Measurements from ENCODE around the gene MIPEP.

DNA sequence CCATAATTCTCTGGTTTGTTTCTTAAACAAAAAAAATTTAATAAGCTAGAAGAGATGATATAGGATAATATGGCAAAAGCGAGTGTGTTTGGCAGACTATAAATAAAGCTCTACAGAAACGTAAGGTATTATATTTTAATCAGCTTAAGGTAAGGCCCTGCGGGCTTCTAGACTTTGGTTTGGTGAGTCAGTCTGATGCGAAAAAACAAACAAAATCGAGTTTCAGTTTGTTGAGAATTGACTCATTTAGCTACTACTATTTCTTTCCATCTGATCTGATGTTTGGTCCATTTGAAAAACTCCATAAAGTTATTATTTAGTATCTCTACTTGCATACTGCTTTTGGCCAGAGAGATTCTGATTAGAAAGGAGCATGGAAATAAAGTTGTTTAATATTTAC is 138.0 kb downstream of the MIPEP start:
- TF ChIP-seq, protein P1, sequence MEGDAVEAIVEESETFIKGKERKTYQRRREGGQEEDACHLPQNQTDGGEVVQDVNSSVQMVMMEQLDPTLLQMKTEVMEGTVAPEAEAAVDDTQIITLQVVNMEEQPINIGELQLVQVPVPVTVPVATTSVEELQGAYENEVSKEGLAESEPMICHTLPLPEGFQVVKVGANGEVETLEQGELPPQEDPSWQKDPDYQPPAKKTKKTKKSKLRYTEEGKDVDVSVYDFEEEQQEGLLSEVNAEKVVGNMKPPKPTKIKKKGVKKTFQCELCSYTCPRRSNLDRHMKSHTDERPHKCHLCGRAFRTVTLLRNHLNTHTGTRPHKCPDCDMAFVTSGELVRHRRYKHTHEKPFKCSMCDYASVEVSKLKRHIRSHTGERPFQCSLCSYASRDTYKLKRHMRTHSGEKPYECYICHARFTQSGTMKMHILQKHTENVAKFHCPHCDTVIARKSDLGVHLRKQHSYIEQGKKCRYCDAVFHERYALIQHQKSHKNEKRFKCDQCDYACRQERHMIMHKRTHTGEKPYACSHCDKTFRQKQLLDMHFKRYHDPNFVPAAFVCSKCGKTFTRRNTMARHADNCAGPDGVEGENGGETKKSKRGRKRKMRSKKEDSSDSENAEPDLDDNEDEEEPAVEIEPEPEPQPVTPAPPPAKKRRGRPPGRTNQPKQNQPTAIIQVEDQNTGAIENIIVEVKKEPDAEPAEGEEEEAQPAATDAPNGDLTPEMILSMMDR (IDR thresholded peaks at IDR 0.05; ENCODE audit: low read length): no peak
- TF ChIP-seq EZH2 (IDR thresholded peaks at IDR 0.05; ENCODE audit: borderline replicate concordance, low read length): no peak

Data from OCI-LY1 (cell line).